Psoas muscle (tissue), 8 donors: ENCODE results near the gene SPTBN5. TPM values are rescaled to one million over a fixed set of nuclear protein-coding genes. Genes with fewer than 3 reads are reported as not detected.

Source experiments
- ATAC-seq, 4 donors: fragments of 200-7000 bp; cut with Tn5 transposase; one replicate each; pipeline ENCODE4 v1.9.1; 2020; ENCODE audit warnings: moderate library complexity in 3 of 4, mild to moderate bottlenecking in 2 of 4
- DNase-seq, 2 donors: peaks; one replicate each; pipeline ENCODE4 v3.0.0-alpha.2; 2020
- H3K27ac ChIP-seq: fragments of 200-600 bp; one replicate; pipeline ENCODE4 v1.8.0; 2022
- H3K27me3 ChIP-seq, 3 donors: fragments of 200-600 bp in 1 of 3; one replicate each; pipeline versions ENCODE4 v1.6.1 to v1.8.0; 2013 to 2022; ENCODE audit warnings: low read length in 2 of 3, mild to moderate bottlenecking in 2 of 3, moderate library complexity in 1 of 3; ENCODE audit not compliant: insufficient read depth in 3 of 3
- H3K36me3 ChIP-seq, 2 donors: fragments of 200-600 bp in 1 of 2; one replicate each; pipeline versions ENCODE4 v1.6.1 to v1.8.0; 2013 to 2022; ENCODE audit warnings: low read depth in 1 of 2, mild to moderate bottlenecking in 1 of 2, moderate library complexity in 1 of 2; ENCODE audit not compliant: insufficient read depth in 1 of 2
- H3K4me1 ChIP-seq: fragments of 200-600 bp; one replicate; pipeline ENCODE4 v1.8.0; 2022
- H3K4me3 ChIP-seq: fragments of 200-600 bp; one replicate; pipeline ENCODE4 v1.8.0; 2022; ENCODE audit warnings: mild to moderate bottlenecking
- H3K9me3 ChIP-seq: fragments of 200-600 bp; one replicate; pipeline ENCODE4 v1.8.0; 2022
- WGBS, 3 donors: extraction: QIAGEN DNeasy Blood & Tissue Kit; methylation state at CpG; one replicate each; pipeline versions ENCODE4 v1.1.6 to v1.1.7; 2013; 5-methylcytosine and 5-hydroxymethylcytosine counted together
- intact Hi-C, 2 donors: fragments of 100-400 bp; cut with DNase I; formaldehyde crosslinking; loops; one replicate each; pipeline versions ENCODE4 v1.11.0 to v1.14.2; 2022
- polyA plus RNA-seq, 3 donors: library from polyadenylated mRNA; stranded (reverse); fragments of 200-250 nt; gene quantifications; one replicate each; pipeline ENCODE4 v1.2.3, GENCODE V29; 2013
- total RNA-seq, 4 donors: library from RNA; stranded (reverse); fragmentation: NEBNext Ultra II Directional in 2 of 4; extraction: Animal tissue kit (Norgen Biotek cat#: 25700) in 2 of 4; gene quantifications; one replicate each; pipeline versions ENCODE4 v1.2.1 to v1.2.4, GENCODE V29; 2021 to 2023
- TF ChIP-seq, protein P1 (sequence below): fragments of 200-600 bp; IDR thresholded peaks from one replicate; pipeline ENCODE4 v1.8.0; 2022; ENCODE audit warnings: antibody characterized with exemption
- donor health status: healthy with polysubstance abuse.
- donor health status: DM: no; HTN: no; CAD: no; lungs with moderate emphysema.
- donor health status: Bipolar disorder and iron deficiency.
- donor health status: healthy.
- donor health status: DM: yes; HTN: yes; CAD: no.
- donor health status: DM: no; HTN: no; CAD: no.
- donor health status: DM: no; HTN: no; CAD: no.
- donor health status: DM: yes; HTN: yes; CAD: no.

The SPTBN5 gene
- total and polyA plus RNA-seq, 7 donors, result 0.10 to 0.47 (median 0.22) TPM

DNA sequence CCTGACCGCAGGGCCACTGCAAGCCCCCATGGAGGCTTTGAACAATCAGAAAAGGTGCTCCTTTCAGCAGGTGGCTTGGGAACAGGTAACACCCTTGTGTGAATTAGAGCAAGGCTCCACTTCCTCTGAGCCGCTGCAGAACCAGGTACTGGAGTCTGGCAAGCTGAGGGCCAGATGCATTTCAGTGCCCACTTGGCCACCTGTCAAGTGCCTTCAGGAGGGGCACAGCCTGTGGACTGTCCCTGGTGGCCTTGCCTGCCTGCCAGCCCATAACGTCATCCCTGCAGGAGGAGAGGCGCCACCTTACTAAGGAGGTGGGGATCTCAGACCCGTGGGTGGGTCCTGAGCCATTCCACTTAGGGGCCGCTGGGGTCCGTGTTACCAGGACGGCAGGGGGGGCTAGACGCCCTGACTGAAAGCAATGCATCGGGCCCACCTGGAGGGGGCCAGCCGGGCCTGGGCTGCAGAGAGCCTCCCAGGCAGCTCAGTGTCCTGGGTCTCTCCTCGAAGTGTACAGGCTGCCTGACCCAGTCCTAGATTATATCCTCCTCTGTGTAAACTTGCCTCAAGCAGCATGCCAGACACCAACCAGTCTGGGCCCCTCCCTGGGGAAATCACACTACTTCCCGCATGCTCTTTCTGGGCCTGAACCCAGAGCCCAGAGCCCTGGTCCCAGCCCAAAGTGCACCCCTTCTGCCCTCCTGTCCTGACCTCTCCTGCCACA is 16.1 kb downstream of the SPTBN5 start:
- Histone ChIP-seq H3K27me3 (no peaks in the 10 kb centered on the region), H3K9me3 (no peaks in the 10 kb centered on the region), H3K27ac (no peak overlapping the region), H3K4me1 (peaks cover 15% of the 10 kb centered on the region), H3K36me3 (no peaks in the 10 kb centered on the region), H3K4me3 (no peak overlapping the region)
- 73 to 76% (median 75%) methylated on average over 13 of the region's 13 CpGs for WGBS, 3 donors
- intact Hi-C loops, result no loop called here
- TF ChIP-seq, protein P1, sequence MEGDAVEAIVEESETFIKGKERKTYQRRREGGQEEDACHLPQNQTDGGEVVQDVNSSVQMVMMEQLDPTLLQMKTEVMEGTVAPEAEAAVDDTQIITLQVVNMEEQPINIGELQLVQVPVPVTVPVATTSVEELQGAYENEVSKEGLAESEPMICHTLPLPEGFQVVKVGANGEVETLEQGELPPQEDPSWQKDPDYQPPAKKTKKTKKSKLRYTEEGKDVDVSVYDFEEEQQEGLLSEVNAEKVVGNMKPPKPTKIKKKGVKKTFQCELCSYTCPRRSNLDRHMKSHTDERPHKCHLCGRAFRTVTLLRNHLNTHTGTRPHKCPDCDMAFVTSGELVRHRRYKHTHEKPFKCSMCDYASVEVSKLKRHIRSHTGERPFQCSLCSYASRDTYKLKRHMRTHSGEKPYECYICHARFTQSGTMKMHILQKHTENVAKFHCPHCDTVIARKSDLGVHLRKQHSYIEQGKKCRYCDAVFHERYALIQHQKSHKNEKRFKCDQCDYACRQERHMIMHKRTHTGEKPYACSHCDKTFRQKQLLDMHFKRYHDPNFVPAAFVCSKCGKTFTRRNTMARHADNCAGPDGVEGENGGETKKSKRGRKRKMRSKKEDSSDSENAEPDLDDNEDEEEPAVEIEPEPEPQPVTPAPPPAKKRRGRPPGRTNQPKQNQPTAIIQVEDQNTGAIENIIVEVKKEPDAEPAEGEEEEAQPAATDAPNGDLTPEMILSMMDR, result no peak
- ATAC-seq, result no peak
- no peak for DNase-seq

DNA sequence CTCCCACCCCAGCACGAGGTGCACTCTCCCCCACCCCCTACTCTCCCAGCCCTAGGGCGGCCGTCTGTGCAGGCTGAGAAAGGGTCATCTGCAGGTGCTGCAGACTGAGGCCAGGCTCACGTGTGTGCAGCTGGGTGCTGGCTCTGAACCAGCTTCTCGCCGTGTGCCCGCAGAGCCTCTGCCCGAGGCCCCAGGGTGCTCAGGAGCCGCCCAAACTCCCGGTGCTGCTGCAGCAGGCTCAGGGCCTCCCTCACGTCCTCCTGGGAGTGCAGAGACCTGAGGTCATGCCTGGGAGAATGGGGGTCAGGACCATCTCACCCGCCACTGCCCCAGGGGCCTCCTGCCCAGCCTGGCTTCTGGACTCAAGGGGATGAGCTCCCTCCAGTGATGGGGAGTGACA is 17.2 kb downstream of the SPTBN5 start:
- no peaks in the 10 kb centered on the region for H3K9me3 ChIP-seq
- H3K36me3 ChIP-seq, result no peaks in the 10 kb centered on the region
- intact Hi-C loops, result no loop called here
- no peaks in the 10 kb centered on the region for H3K27me3 ChIP-seq
- DNase-seq (no peak), ATAC-seq (no peak)
- no peak overlapping the region for H3K27ac ChIP-seq
- H3K4me1 ChIP-seq, result peaks cover 8% of the 10 kb centered on the region
- TF ChIP-seq, protein P1, result no peak
- H3K4me3 ChIP-seq, result no peak overlapping the region
- WGBS, 3 donors, result 67 to 74% (median 67%) methylated on average over 11 to 12 of the region's 12 CpGs

DNA sequence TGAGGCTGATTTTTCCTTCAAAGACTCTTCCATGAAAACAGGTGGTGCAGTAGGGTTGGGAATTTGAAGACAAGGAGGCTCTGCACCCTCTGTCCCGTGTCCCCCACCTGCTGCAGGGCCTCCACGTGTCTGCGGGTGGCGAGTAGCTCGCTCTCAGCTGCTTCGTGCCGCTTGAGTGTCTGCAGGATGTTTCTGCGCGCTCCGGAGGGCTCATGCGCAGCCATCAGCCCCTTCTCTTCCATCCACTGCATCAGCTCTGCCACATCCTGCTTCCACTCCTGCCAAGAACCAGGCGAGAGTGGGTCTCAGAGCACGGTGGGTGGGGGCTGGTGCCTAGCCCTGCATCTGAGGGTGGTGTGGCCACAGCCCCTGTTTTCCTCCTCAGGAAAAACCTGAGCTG is 17.8 kb downstream of the SPTBN5 start:
- no peaks in the 10 kb centered on the region for H3K27me3 ChIP-seq
- TF ChIP-seq, protein P1, result no peak
- 72 to 80% (median 77%) methylated on average over 13 of the region's 13 CpGs for WGBS, 3 donors
- H3K36me3 ChIP-seq, result no peaks in the 10 kb centered on the region
- H3K4me3 ChIP-seq, result no peak overlapping the region
- ATAC-seq (no peak), DNase-seq (no peak)
- no peaks in the 10 kb centered on the region for H3K9me3 ChIP-seq
- intact Hi-C loops, result no loop called here
- H3K4me1 ChIP-seq, result peaks cover 4% of the 10 kb centered on the region
- H3K27ac ChIP-seq, result no peak overlapping the region

DNA sequence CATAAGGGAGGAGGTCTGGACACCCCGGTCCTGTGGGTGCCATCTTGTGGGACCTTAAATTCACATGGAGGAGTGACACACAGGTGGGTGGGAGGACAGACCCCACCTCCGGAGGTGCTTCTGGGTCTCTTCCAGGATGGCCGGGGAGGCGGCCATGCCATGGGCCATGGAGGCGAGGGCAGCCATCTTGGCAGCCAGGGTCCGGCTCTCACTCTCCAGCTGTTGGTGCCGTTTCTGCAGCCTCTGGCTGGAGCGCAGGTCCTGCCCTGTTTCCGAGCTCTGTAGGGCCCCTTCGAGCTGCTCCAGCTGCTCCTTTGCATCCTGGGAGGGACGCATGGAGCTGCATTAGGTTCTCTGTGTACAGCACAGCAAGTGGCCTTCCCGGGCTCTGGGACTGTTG is 19.1 kb downstream of the SPTBN5 start:
- TF ChIP-seq, protein P1, result no peak
- ATAC-seq, result no peak
- no peak overlapping the region for H3K27ac ChIP-seq
- DNase-seq, result no peak
- intact Hi-C loops, result no loop called here
- 77 to 85% (median 82%) methylated on average over 12 of the region's 12 CpGs for WGBS, 3 donors
- no peaks in the 10 kb centered on the region for H3K9me3 ChIP-seq
- H3K4me3 ChIP-seq, result no peak overlapping the region
- no peaks in the 10 kb centered on the region for H3K36me3 ChIP-seq
- no peaks in the 10 kb centered on the region for H3K27me3 ChIP-seq
- peaks cover 4% of the 10 kb centered on the region for H3K4me1 ChIP-seq

DNA sequence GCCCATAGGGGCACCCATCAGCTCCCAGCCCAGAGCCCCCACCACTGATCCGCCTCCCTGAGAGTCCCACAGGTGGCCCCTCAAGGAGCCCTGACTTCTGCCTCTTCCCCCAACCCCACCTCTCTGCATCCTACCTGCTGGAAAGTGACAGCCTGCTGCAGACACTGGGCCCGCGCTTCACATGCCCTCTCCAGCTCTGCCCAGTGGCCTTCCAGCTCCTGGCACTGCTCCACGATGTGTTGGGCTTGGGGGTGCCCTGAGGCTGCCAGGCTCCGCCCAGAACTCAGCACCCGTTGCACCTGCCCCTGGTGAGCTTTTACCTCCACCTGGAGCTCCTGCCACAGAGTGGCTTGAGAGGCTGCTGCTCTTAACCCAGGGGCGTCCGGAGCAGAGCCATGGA is 20.1 kb downstream of the SPTBN5 start:
- no peak for DNase-seq
- 86 to 95% (median 90%) methylated on average over 8 of the region's 8 CpGs for WGBS, 3 donors
- Histone ChIP-seq H3K27ac (no peak overlapping the region), H3K27me3 (no peaks in the 10 kb centered on the region), H3K9me3 (no peaks in the 10 kb centered on the region), H3K4me1 (peaks cover 4% of the 10 kb centered on the region), H3K4me3 (no peak overlapping the region), H3K36me3 (no peaks in the 10 kb centered on the region)
- ATAC-seq, result no peak
- TF ChIP-seq, protein P1, result no peak
- intact Hi-C loops, result no loop called here
